RPMI8226 (cell line): ENCODE measurements around the gene TEX101.

Experiments used
- DNase-seq: peaks from one replicate; pipeline ENCODE4 v3.0.0-alpha.2; 2015

Gene TEX101

DNA sequence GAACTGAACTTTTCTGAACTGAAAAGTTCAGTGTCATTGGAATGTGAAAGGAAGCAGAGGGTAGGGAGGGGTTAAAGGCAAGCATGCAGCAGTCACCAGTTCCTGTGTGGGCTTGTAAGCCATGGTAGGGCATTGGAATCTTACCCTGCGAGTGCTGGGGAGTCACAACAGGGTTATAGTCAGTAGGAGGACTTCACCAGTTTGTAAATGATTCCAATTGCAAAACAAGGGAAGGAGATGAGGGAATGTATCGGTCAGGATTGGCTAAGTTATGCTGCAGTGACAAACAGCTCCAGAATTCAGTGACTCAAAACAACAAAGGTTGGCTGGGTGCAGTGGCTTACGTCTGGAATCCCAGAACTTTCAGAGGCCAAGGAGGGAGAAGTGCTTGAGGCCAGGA lies 37.9 kb downstream of the TEX101 start:
- no peak for DNase-seq

DNA sequence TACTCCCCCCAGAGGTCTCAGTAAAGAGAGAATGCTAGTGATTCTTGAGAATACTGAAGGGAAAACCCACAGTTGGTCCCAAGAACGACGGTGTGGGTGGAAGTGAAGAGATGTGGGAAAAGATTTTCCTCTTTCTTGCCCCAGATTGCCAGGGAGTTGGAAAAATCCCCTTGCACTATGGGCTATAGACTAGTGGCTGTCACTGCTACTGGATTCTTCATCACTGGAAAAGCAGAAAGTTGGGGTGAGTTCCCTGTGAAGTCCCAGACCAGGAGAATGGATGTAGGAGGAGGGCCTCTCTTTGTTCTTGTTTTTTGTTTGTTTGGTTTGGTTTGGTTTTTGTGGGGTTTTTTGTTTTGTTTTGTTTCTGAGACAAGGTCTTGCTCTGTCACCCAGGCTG lies 39.3 kb downstream of the TEX101 start:
- no peak for DNase-seq

DNA sequence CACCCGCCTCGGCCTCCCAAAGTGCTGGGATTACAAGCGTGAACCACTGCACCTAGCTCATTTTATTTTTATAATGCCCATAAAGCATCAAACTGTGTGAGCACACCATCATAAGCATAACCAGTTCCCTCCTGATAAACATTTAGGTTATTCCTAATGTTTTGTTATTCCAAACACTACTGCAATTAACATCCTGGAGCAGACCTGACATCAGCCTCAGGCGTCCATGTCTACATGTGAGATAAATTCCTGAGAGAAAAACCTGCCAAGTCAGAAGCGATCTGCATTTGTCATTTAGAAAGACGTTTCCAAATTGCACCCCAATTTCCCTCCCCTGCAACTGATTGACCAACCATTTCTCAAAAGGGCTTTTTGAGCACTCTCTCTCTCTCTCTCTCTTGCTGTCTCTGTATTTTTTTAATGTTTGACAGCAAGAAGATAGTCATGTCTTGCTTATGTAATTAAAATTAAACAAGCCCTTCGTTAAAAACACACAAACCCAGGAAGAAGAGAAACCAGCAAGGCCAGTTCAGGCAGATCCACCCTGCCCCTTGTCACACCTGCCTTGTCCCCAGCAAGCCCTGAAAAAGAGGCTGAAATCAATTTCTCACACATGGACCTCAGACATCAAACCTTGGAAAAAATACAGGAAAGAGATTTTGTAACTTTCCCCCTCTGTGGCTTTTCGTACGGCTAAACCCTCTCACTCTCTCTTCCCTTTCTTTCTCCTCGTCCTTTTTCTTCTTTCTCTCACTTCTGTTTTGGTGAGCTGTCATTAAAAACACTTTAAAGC lies 40.8 kb downstream of the TEX101 start:
- DNase-seq, result no peak

DNA sequence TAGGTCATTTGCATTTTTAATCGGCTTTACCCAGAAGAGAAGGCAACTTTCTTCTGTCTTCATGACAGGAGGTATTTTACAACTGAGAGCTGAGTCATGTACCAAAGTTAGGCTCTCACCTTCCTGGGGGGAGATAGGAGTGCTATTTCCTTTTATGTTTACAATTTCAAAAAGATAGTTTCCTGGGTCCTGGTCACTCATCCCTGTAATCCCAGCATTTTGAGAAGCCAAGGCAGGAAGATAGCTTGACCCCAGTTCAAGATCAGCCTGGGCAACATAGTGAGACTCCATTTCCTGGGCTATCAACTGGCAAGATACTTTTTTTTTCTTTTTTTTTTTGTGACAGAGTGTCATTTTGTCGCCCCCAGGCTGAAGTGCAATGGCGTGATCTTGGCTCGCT lies 43.1 kb downstream of the TEX101 start:
- no peak for DNase-seq

DNA sequence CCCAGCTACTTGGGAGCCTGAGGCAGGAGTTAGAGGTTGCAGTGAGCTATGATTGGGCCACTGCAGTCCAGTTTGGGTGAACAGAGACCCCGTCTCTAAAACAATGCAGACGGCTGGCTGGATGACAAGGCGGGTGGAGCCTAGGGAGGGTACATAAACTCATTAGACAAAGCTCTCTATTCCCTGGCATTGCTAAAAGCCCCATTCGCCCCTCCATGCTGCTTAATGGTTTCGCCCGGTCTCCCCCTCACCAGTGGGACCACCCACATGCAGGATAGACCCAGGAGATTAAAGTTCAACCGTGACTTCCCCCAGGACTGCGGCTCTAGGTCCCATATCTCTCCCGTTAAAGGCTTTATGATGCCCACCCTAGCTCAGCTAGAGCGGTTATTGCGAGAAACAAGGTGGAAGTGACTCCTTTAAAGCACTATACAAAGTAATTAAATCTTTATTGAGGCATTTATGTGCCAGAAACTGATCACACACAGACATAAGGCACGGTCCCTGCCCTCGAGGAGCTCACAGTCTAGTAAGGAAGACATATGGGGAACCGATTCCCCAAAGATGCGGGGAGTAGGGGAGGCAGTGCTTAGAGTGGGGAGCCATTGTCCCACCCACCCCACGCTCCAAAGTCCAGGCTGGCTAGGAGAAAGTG lies 45.8 kb downstream of the TEX101 start:
- no peak for DNase-seq

DNA sequence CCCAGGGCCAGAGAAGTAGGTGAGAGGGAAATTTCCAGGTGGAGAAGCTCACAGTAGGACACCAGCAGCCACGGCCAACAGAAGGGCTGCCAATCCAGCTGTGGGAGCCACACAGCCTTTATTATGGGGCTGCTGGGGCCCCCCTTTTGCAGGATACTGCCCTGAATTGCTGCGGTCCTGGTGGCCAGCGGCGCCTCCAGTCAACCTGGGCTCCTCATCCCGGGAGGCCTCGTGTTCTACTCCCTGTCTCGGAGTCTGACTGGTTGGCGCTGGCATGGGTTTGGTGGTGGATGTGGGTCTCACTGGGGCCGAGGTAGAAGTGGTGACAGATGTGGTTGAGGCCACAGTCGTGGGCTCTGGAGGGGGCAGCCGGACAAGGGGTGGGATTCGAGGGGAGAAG lies 46.6 kb downstream of the TEX101 start:
- no peak for DNase-seq

DNA sequence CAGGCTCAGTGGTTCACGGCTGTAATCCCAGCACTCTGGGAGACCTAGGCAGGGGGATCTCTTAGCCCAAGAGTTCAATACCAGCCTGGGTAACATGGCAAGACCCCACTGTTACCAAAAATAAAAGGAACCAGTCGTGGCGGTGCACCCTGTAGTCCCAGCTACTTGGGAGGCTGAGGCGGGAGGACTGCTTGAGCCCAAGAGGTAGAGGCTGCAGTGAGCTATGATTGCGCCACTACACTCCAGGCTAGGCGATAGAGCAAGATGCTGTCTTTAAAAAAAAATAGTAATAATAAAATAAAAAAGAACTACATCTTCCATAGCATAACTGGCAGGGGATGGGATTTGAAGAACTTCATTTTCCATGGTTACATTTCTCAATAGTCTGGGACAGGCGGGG lies 47.7 kb downstream of the TEX101 start:
- DNase-seq, result no peak

DNA sequence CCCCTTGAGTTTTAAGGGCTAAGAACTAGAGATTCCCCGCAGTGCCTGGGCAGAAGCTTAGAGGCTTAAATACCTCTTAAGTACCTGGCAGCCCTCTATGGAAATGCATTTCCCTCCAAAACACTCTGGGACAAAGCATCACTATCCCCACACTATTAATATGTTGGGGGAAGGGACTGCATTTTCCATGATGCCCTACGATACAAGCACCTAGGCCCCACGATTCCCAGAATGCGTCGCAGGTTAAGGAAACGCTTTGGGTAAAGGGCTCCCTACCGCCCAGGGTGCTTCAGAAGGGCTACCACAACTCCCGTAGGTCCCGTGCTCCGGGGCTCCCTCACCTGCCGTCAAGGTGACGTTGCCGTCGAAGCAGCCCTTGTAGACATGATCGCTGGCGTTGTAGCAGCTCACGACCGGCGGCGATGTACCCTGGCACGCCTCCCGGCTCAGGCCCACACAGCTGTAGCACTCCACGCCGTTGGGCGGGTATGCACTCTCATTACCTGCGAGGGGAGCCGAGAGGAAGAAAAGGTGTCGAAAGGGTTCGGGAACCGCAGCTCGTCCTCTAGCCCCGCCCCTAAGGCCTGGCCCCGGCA lies 48.2 kb downstream of the TEX101 start:
- DNase-seq, result no peak

DNA sequence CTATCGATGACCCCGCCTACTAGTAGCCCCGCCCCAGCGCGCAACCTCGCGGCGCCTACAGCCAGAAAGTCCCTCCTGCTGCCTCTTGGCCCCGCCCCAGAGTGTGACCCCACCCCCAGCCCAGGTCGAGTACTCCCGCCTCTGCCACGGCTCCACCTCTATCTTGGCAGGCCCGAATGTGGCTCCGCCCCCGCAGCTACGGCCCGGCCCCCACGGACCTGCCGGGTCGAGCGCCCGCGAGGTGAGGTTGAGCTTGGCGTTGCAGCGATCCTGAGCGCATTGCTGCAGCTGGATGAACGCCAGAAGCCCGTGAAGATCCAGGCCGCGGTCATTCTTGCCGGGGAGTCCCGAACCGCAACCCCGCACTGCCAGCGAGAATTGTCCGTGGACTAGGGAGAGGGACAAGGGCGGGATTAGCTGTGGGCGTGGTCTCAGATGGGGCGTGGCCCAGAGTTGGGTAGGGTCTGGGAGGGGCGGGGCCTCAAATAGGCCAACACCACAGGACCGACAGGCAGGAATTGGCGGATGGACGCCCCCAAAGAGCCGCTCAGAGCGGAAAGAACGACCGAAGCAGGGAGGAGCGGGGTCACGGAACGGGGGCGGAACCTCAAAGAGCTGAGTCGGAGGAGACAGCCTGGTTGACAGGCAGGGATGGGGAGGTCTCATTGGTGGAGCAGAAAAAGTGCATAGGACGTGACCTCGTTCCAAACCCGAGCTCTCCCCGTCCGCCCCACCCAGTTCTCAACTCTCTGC lies 48.9 kb downstream of the TEX101 start:
- peak; percentile 92 for DNase-seq

DNA sequence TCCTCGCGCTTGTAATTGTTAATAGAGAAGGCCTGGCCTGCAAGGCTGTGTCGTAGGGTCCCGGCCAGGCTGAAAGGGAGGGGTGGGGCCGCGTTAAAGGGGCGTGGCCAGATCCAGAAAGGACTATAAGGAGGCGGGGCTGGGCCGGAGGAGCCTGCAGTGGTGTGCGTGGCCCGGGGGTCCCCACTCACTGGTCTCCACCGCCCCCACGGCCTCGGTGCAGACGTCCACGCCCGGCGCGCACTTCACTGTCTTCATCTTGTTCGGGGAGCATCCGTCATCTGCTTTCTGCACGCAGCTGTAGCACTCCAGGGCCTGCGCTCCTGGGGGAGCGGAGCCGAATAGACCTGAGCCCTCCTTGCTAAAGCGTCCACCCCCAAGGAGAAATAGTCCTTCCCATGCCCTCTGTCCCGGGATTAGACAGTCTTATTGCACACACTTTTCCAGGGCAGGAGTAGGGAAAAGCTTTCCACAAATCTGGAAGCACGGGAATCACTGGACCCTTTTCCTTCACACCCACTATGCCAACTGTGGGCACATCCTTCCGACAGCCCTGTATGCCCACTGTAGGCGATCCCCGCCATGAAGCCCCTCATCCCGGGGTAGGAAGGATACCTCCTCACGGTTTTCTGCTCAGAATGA lies 49.6 kb downstream of the TEX101 start:
- DNase-seq, result no peak

DNA sequence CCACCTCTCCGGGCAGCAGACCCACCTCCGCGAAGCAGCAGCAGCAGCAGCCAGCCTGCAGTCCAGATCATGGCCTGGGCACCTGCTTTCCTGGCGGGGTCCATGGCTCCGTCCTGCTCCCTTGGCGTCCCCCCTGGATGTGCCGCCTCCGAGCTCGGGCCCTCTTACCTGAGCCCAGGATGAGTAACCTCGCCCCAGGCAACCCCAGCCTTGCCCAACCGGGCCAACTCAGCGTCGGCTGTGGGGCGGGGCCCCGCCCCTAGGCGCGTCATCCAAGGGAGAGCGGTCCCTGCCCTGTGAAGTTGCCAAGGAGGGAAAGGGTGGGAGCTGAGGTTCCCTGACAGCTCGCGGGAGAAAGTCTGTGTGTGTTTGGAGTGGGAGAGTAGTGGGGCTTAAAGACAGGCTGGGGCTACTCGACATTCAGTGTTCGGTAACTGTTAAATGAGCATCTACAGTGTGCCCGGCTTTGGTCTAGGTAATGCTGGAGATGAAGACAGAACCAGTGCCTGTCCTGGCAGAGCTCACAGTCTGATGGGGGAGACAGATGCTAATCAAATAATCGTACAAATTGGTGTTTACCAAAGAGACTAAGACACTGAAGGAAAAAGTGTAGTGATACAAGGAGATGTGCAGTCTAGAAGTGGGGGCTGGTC lies 50.9 kb downstream of the TEX101 start, which contains the start of gene LYPD3:
Gene LYPD3, minus strand, starts transcription at position 141 of the 653 bp plus-strand sequence. Its CDS starts 37 bp downstream, at position 104.
- DNase-seq, result no peak

DNA sequence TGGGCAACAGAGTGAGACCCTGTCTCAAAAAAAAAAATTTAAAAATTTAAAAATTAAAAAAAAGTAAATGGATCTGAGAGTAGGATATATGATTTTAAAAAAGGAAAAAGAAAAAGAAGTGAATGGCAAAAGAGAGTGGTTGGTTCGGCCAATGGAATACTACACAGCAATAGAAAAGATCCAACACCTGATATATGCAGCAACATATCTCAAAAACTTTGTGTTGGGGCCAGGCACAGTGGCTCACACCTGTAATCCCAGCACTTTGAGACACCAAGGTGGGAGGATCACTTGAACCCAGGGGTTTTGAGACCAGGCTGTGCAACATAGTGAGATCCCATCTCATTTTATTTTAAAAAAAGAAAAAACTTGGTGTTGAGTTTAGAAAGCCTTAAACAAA lies 52.1 kb downstream of the TEX101 start:
- DNase-seq, result no peak

DNA sequence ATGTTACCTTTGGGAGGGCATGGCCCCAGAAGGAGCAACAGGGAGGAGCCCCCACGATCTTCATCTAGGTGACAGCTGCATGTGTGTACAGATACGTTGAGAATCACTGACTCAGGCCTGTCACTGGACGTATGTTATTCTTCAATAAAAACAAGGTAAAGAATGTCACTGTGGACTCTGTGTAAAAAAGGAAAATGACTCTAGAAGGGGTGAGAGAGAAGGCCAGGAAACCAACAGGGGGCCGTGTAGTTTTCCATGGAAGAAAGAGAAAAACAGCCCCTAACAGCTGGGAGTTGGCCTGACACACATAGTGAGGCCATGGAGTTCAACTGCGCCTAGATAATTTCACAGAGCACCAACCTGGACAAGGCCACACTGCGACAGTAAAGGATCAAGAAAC lies 52.6 kb downstream of the TEX101 start:
- DNase-seq, result no peak

DNA sequence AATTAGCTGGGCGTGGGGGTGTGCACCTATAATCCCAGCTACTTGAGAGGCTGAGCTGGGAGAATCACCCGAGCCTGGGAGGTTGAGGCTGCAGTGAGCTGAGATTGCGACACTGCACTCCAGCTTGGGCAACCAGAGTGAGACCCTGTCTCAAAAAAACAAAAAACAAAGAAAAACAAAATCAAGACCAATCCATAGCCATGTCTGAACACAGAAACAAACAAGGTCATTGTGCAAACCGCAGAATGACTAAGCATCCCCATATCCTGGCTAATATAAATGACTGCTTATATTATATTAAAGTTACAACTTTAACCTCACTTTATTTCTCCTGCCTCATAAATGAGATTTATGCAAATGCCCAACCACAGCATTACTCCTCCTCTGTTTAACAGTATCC lies 53.0 kb downstream of the TEX101 start:
- DNase-seq, result no peak
